OCI-LY7 (cell line): ENCODE measurements around the gene KLF16. TPM values are rescaled to one million over a fixed set of nuclear protein-coding genes. Genes with fewer than 3 reads are reported as not detected.

Experiments
- BruUV-seq: library from RNA; stranded (reverse); fragments of 400-500 nt; replicated peaks from 2 replicates; lab custom pipeline; 2021; lab: Mats Ljungman, UMichigan
- CTCF ChIA-PET: fragments of 300-600 bp; sonication (Branson Sonifier 250); formaldehyde crosslinking; loops from one replicate; lab custom pipeline; 2022; ENCODE audit warnings: antibody characterized with exemption; ENCODE audit not compliant: unreplicated experiment; lab: Charles Lee
- POLR2A ChIA-PET: fragments of 300-600 bp; sonication (Branson Sonifier 250); formaldehyde crosslinking; loops from one replicate; lab custom pipeline; 2022; ENCODE audit warnings: antibody characterized with exemption; lab: Charles Lee
- DNase-seq: peaks from one replicate; pipeline ENCODE4 v3.0.0-alpha.2; 2015; ENCODE audit warnings: low spot score
- H2AFZ ChIP-seq: fragments of 200-600 bp; sonication (generic), shearing (Covaris generic); 2 replicates; pipeline ENCODE4 v1.6.1; 2014; ENCODE audit warnings: mild to moderate bottlenecking, antibody characterized with exemption, low read length, moderate library complexity
- H3K27ac ChIP-seq: fragments of 200-600 bp; sonication (generic); 2 replicates; pipeline ENCODE4 v1.5.1; 2014; ENCODE audit warnings: mixed run types, low read depth, mild to moderate bottlenecking, moderate library complexity, low read length, inconsistent platforms; ENCODE audit not compliant: poor library complexity, severe bottlenecking
- H3K36me3 ChIP-seq: fragments of 200-600 bp; sonication (generic); 2 replicates; pipeline ENCODE4 v1.6.1; 2014; ENCODE audit warnings: mild to moderate bottlenecking, antibody characterized with exemption, low read length, moderate library complexity, mixed read lengths; ENCODE audit not compliant: insufficient read depth
- H3K4me1 ChIP-seq: fragments of 200-600 bp; sonication (generic); 2 replicates; pipeline ENCODE4 v1.5.1; 2014; ENCODE audit warnings: mild to moderate bottlenecking, low read length; ENCODE audit not compliant: insufficient read depth, poor library complexity, severe bottlenecking
- H3K4me2 ChIP-seq: fragments of 200-600 bp; sonication (generic); 2 replicates; pipeline ENCODE4 v1.6.1; 2014; ENCODE audit warnings: mild to moderate bottlenecking, low read length
- H3K4me3 ChIP-seq: fragments of 200-600 bp; sonication (generic); 2 replicates; pipeline ENCODE4 v1.5.1; 2014; ENCODE audit warnings: mild to moderate bottlenecking, low read depth, low read length; ENCODE audit not compliant: poor library complexity, severe bottlenecking
- H3K79me2 ChIP-seq: fragments of 200-600 bp; sonication (generic); 2 replicates; pipeline ENCODE4 v1.6.1; 2016; ENCODE audit warnings: low read depth, mild to moderate bottlenecking, low read length, moderate library complexity, mixed read lengths; ENCODE audit not compliant: insufficient read depth
- H3K9me2 ChIP-seq: fragments of 200-600 bp; sonication (generic); 2 replicates; pipeline ENCODE4 v1.6.1; 2016; ENCODE audit warnings: mild to moderate bottlenecking, low read length, mixed read lengths; ENCODE audit not compliant: insufficient read depth
- H3K9me3 ChIP-seq: fragments of 200-600 bp; sonication (generic); 2 replicates; pipeline ENCODE4 v1.6.1; 2014; ENCODE audit warnings: mild to moderate bottlenecking, mixed run types, low read length, mixed read lengths
- H4K20me1 ChIP-seq: fragments of 200-600 bp; sonication (generic); 2 replicates; pipeline ENCODE4 v1.6.1; 2014; ENCODE audit warnings: mild to moderate bottlenecking, antibody characterized with exemption, low read length, moderate library complexity, mixed read lengths; ENCODE audit not compliant: insufficient read depth
- CTCF ChIP-seq: fragments of 200-600 bp; sonication (generic); conservative IDR thresholded peaks from 2 replicates; pipeline ENCODE4 v1.5.1; 2014; ENCODE audit warnings: mild to moderate bottlenecking, antibody characterized with exemption, low read length, moderate library complexity, mixed read lengths
- EZH2phosphoT487 ChIP-seq: fragments of 200-600 bp; sonication (generic); IDR thresholded peaks from 2 replicates; pipeline ENCODE4 v1.6.1; 2018; ENCODE audit warnings: low read depth, borderline replicate concordance, mild to moderate bottlenecking, mixed run types, antibody characterized with exemption, low read length, moderate library complexity, mixed read lengths
- intact Hi-C: fragments of 100-400 bp; cut with micrococcal nuclease; formaldehyde crosslinking; loops from one replicate; pipeline ENCODE4 v1.10.0; 2022; ENCODE audit not compliant: unreplicated experiment
- total RNA-seq, 2 experiments: library from RNA; depleted of rRNA in 1 of 2; stranded (reverse); fragments of >200 nt in 1 of 2; shearing (Covaris generic) in 1 of 2; gene quantifications; 2 replicates each; pipeline ENCODE4 v1.2.3, GENCODE V29; 2014 to 2022

Gene KLF16
- total RNA-seq, 2 experiments from 2014 or later, result 9.6 to 44.4 TPM

GRCh38 chr19:1849886-1850398 lies 13.4 kb downstream of the KLF16 start:
- DNase-seq, result no peak
- intact Hi-C loops, result no loop called here
- BruUV-seq, result no TSS peak

GRCh38 chr19:1849132-1849474 lies 14.3 kb downstream of the KLF16 start:
- Histone ChIP-seq H3K27ac (peak overlapping the region; percentile 82), H3K36me3 (peaks cover 38% of the 10 kb centered on the region), H3K4me2 (peak overlapping the region; percentile 56; the same call in 1 of the 2 replicates), H3K4me1 (peaks cover 32% of the 10 kb centered on the region), H3K9me3 (no peaks in the 10 kb centered on the region), H3K9me2 (no peaks in the 10 kb centered on the region), H3K4me3 (peak overlapping the region; percentile 93), H2AFZ (no peak overlapping the region), H3K79me2 (peaks cover 56% of the 10 kb centered on the region), H4K20me1 (peaks cover 17% of the 10 kb centered on the region)
- no peak for TF ChIP-seq EZH2phosphoT487
- no peak for TF ChIP-seq CTCF
- no peak for DNase-seq
- ChIA-PET CTCF (no interaction called here), POLR2A (no interaction called here)
- BruUV-seq, result no TSS peak
- intact Hi-C loops, result no loop called here

More at GRCh38 chr19:1849886-1850398, 13.4 kb downstream of the KLF16 start:
- H3K79me2 ChIP-seq, result peaks cover 55% of the 10 kb centered on the region
- H3K4me3 ChIP-seq, result no peak overlapping the region
- ChIA-PET CTCF (no interaction called here), POLR2A (interaction anchor here (0.6 kb wide), 1 partner anchor 16 kb away, joined by 4 read pairs; no protein-coding TSS in a partner anchor)
- no peak overlapping the region for H3K27ac ChIP-seq
- H3K36me3 ChIP-seq, result peaks cover 36% of the 10 kb centered on the region
- H3K4me2 ChIP-seq, result no peak overlapping the region
- peaks cover 40% of the 10 kb centered on the region for H3K4me1 ChIP-seq
- TF ChIP-seq EZH2phosphoT487 (no peak), CTCF (no peak)
- no peaks in the 10 kb centered on the region for H3K9me2 ChIP-seq
- H4K20me1 ChIP-seq, result peaks cover 20% of the 10 kb centered on the region
- H3K9me3 ChIP-seq, result no peaks in the 10 kb centered on the region
- H2AFZ ChIP-seq, result no peak overlapping the region

- H3K4me3 ChIP-seq, result peak within 1 kb of the TSS; percentile 93
- peaks cover 59% of the 10 kb centered on the region for H3K79me2 ChIP-seq
- POLR2A ChIA-PET, result no interaction called here
- peak within 1 kb of the TSS; percentile 82 for H3K27ac ChIP-seq
- H3K36me3 ChIP-seq, result peaks cover 37% of the 10 kb centered on the region; the same call in 1 of the 2 replicates
- no TSS peak for BruUV-seq
- peak; percentile 96 for DNase-seq
- H2AFZ ChIP-seq, result no peak within 1 kb of the TSS
- no peaks in the 10 kb centered on the region for H3K9me2 ChIP-seq
- CTCF ChIA-PET, result no interaction called here
- TF ChIP-seq EZH2phosphoT487 (no peak), CTCF (peak; percentile 94)
- peaks cover 17% of the 10 kb centered on the region for H4K20me1 ChIP-seq
- H3K4me2 ChIP-seq, result peak within 1 kb of the TSS; percentile 80
- no peaks in the 10 kb centered on the region for H3K9me3 ChIP-seq
- peaks cover 26% of the 10 kb centered on the region for H3K4me1 ChIP-seq
- intact Hi-C loops, result no loop called here
These were observed 14.8 kb downstream of the KLF16 start, which contains the start of gene REXO1 for GRCh38 chr19:1848399-1849131. Gene REXO1, minus strand, starts transcription at chr19:1848483. Its CDS starts 125 bp downstream, at chr19:1848358.
